ENCODE data around the gene CAMSAP1.

CAMSAP1 gene

GRCh38 chr9:135780086-135780485 lies 127.3 kb downstream of the CAMSAP1 start:
- in situ Hi-C loops (cut with HindIII; ENCODE audit: low sequenced_read_pairs): no loop called here
- no peak for DNase-seq (ENCODE audit: low read depth)
- TF ChIP-seq CTCF (IDR thresholded peaks at IDR 0.05; ENCODE audit: low read depth, low read length, missing control alignments): no peak
- no peak overlapping the region for H3K4me3 ChIP-seq (ENCODE audit: low read depth, low read length)

- in situ Hi-C loops (cut with HindIII; ENCODE audit: low sequenced_read_pairs): no loop called here
- no peak for TF ChIP-seq CTCF (IDR thresholded peaks at IDR 0.05; ENCODE audit: low read depth, low read length, missing control alignments)
- H3K4me3 ChIP-seq (ENCODE audit: low read depth, low read length): no peak overlapping the region
- DNase-seq (ENCODE audit: low read depth): no peak
Measured at GRCh38 chr9:135779571-135779970, 127.8 kb downstream of the CAMSAP1 start.

GRCh38 chr9:135778421-135778820 lies 128.9 kb downstream of the CAMSAP1 start:
- no peak for DNase-seq (ENCODE audit: low read depth)
- H3K4me3 ChIP-seq (ENCODE audit: low read depth, low read length): no peak overlapping the region
- TF ChIP-seq CTCF (IDR thresholded peaks at IDR 0.05; ENCODE audit: low read depth, low read length, missing control alignments): no peak
- in situ Hi-C loops (cut with HindIII; ENCODE audit: low sequenced_read_pairs): no loop called here

- in situ Hi-C loops (cut with HindIII; ENCODE audit: low sequenced_read_pairs): no loop called here
- no peak for TF ChIP-seq CTCF (IDR thresholded peaks at IDR 0.05; ENCODE audit: low read depth, low read length, missing control alignments)
- no peak overlapping the region for H3K4me3 ChIP-seq (ENCODE audit: low read depth, low read length)
- no peak for DNase-seq (ENCODE audit: low read depth)
Measured at GRCh38 chr9:135777623-135778177, 129.6 kb downstream of the CAMSAP1 start.

- in situ Hi-C loops (cut with HindIII; ENCODE audit: low sequenced_read_pairs): no loop called here
- no peak for DNase-seq (ENCODE audit: low read depth)
- TF ChIP-seq CTCF (IDR thresholded peaks at IDR 0.05; ENCODE audit: low read depth, low read length, missing control alignments): no peak
- no peak overlapping the region for H3K4me3 ChIP-seq (ENCODE audit: low read depth, low read length)
Measured at GRCh38 chr9:135776893-135777622, 130.3 kb downstream of the CAMSAP1 start.

GRCh38 chr9:135775911-135776310 lies 131.4 kb downstream of the CAMSAP1 start:
- in situ Hi-C loops (cut with HindIII; ENCODE audit: low sequenced_read_pairs): no loop called here

More at GRCh38 chr9:135775911-135776310, 131.4 kb downstream of the CAMSAP1 start:
- no peak overlapping the region for H3K4me3 ChIP-seq (ENCODE audit: low read depth, low read length)
- no peak for TF ChIP-seq CTCF (IDR thresholded peaks at IDR 0.05; ENCODE audit: low read depth, low read length, missing control alignments)
- no peak for DNase-seq (ENCODE audit: low read depth)

Data from astrocyte of the cerebellum (primary cell).